ENCODE measurements around the gene ATXN7L1. TPM values are rescaled to one million over a fixed set of nuclear protein-coding genes. Genes with fewer than 3 reads are reported as not detected.
"Not testable (repeated sequence)": the region's sequence is repeated elsewhere in the genome, so short reads cannot be mapped to it uniquely, and the experiment has no call there.

The ATXN7L1 gene
- total RNA-seq, 1 donor from 2014 or later: 6.7 TPM

- ATAC-seq: no peak
- intact Hi-C loops (cut with DNase I): no loop called here
- DNase-seq (ENCODE audit: missing footprints): no peak
Observed at GRCh38 chr7:105602325-105603305, 273.8 kb downstream of the ATXN7L1 start.

DNA sequence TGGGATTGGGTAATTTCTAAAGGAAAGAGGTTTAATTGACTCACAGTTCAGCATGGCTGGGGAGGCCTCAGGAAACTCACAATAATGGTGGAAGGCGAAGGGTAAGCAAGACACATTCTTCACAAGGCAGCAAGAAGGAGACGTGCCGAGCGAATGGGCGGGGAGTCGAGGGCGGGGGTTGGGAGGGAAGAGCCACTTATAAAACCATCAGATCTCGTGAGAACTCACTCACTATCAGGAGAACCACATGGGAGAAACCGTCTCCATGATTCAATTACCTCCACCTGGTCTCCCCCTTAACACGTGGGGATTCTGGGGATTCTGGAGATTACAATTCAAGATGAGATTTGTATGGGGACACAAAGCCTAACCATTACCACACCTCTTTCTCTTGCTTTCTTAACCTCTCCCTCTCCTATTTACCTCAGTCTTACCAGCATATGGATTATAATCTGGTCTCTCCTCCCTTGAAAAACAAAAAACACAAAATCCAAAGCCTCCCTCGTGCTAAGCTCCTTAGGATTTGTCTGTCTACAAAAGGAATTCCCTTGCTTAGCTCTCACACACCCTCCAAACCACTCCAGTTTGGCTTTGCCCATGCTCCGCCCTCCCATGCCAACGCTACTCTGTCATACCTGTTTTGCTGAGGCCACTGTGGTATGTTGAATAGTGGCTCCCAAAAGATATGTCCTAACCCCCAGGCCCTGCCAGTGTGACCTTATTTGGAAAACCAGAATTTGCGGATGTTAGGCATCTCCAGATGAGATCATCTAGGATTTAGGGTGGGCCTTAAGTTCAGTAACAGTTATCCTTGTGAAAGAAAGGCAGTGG lies 275.5 kb downstream of the ATXN7L1 start:
- intact Hi-C loops (cut with DNase I): no loop called here
- DNase-seq (ENCODE audit: missing footprints) (no peak), ATAC-seq (no peak)

DNA sequence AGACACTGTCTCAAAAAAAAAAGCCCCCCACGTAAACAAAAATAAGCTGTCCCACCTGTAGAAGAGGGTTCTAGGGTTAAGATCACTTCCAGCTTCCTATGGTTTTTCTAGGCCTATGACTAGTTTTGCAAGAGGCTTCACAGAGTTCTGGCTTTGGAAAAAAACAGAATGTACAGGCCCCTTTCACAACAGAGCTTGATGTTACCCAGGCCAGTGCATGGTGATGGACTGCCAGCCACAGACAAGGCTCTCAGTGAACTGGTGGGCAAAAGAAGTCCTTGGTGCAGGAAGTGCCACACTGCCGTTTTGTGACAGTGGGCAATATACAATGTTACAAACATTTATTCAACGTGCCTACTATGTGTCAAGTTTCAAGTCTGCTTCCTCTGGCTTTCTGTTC lies 276.8 kb downstream of the ATXN7L1 start:
- intact Hi-C loops (cut with DNase I): no loop called here
- no peak for ATAC-seq
- no peak for DNase-seq (ENCODE audit: missing footprints)

DNA sequence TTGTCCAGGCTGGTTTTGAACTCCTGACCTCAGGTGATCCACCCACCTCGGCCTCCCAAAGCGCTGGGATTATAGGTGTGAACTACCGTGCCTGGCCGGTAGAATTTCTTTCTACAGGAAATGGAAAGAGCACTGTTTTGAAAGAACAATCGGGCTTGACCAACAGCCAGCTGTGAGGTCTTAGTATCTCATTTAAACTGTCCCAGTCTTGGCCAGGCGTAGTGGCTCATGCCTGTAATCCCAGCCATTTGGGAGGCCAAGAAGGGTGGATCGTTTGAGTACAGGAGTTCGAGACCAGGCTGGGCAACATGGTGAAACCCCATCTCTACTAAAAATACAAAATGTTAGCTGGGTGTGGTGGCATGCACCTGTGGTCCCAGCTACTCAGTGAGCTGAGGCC lies 277.3 kb downstream of the ATXN7L1 start:
- ATAC-seq; DNase-seq (ENCODE audit: missing footprints); intact Hi-C loops (cut with DNase I): not testable (repeated sequence)

GRCh38 chr7:105596866-105597265 lies 279.5 kb downstream of the ATXN7L1 start:
- ATAC-seq (no peak), DNase-seq (ENCODE audit: missing footprints) (no peak)
- intact Hi-C loops (cut with DNase I): no loop called here

- DNase-seq (ENCODE audit: missing footprints): no peak
- intact Hi-C loops (cut with DNase I): no loop called here
- ATAC-seq: peak; percentile 37
Observed at GRCh38 chr7:105594034-105594433, 282.4 kb downstream of the ATXN7L1 start.

GRCh38 chr7:105591522-105591921 lies 284.9 kb downstream of the ATXN7L1 start:
- intact Hi-C loops (cut with DNase I): no loop called here
- DNase-seq (ENCODE audit: missing footprints): no peak
- no peak for ATAC-seq

- ATAC-seq: no peak
- DNase-seq (ENCODE audit: missing footprints): no peak
- intact Hi-C loops (cut with DNase I): no loop called here
Observed at GRCh38 chr7:105590793-105591192, 285.6 kb downstream of the ATXN7L1 start.

GRCh38 chr7:105589356-105590077 lies 286.9 kb downstream of the ATXN7L1 start:
- ATAC-seq: peak; percentile 81
- intact Hi-C loops (cut with DNase I): no loop called here
- no peak for DNase-seq (ENCODE audit: missing footprints)

- ATAC-seq (no peak), DNase-seq (ENCODE audit: missing footprints) (no peak)
- intact Hi-C loops (cut with DNase I): no loop called here
Observed at GRCh38 chr7:105587909-105588635, 288.3 kb downstream of the ATXN7L1 start.

DNA sequence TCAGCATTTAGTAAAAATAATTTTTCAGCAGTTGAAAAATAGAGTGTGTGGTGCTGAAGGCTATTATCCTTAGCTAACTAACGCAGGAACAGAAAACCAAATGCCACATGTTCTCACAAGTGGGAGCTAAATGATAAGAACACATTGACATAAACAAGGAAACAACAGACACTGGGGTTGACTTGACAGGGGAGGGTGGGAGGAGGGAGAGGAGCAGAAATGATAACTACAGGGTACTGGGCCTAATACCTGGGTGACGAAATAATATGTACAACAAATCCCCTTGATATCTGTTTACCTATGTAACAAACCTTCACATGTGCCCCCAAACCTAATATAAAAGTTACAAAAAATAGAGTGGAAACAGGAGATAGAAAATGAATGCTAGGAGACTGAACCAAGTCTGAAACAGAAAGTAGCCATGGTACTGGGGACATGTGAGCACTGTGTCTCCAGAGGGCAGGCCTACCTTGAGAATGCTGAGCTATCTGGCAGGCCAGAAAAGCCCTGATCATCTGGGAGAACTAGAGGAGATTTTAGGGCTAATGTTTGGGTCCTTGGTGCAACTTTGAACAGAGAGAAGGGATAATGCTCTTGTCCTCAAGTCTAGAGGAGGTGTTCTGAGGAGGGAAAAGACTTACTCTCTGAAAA lies 290.4 kb downstream of the ATXN7L1 start:
- ATAC-seq: no peak
- no peak for DNase-seq (ENCODE audit: missing footprints)
- intact Hi-C loops (cut with DNase I): no loop called here

GRCh38 chr7:105584165-105584564 lies 292.2 kb downstream of the ATXN7L1 start:
- no peak for DNase-seq (ENCODE audit: missing footprints)
- intact Hi-C loops (cut with DNase I): no loop called here
- no peak for ATAC-seq

- no peak for DNase-seq (ENCODE audit: missing footprints)
- no peak for ATAC-seq
- intact Hi-C loops (cut with DNase I): no loop called here
Observed at GRCh38 chr7:105583061-105583460, 293.3 kb downstream of the ATXN7L1 start.

DNA sequence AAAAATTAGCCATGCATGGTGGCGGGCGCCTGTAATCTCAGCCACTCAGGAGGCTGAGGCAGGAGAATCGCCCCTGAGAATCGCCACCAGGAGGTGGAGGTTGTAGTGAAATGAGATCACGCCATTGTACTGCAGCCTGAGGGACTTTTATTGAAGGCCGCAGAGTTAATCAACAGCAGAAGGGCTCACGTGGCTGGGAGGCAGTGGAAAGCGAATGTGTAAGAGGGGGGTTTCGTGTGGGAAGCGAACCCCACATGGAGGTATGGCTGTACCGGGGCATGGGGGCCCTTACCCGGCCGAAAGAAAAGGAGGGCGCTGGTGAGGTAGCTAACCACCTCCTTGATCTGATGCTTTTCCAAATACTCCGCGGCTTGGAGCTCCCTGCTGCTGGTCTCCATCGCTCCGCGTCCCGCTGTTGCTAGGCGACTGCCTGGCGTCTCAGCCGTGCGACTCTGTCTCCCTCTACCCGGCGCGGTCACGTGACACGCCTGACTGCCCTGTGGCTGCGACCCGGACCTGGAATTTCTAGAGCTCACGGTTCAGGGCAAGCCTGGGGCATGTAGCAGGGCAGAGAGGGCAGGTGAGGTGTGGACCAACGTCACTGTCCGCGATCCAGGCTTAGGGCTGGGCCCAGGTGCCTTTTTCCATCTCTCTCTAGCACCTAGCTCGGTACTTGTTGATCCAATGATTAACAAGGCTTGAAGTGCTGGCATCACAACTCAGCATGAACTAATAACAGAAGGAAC lies 295.2 kb downstream of the ATXN7L1 start, which contains the start of gene EFCAB10:
TSS of gene EFCAB10 (minus strand) at position 428 of the 746 bp plus-strand sequence. CDS start at position 398, 30 bp downstream.
- DNase-seq (ENCODE audit: missing footprints): peak; percentile 87
- ATAC-seq: peak; percentile 39
- intact Hi-C loops (cut with DNase I): no loop called here

DNA sequence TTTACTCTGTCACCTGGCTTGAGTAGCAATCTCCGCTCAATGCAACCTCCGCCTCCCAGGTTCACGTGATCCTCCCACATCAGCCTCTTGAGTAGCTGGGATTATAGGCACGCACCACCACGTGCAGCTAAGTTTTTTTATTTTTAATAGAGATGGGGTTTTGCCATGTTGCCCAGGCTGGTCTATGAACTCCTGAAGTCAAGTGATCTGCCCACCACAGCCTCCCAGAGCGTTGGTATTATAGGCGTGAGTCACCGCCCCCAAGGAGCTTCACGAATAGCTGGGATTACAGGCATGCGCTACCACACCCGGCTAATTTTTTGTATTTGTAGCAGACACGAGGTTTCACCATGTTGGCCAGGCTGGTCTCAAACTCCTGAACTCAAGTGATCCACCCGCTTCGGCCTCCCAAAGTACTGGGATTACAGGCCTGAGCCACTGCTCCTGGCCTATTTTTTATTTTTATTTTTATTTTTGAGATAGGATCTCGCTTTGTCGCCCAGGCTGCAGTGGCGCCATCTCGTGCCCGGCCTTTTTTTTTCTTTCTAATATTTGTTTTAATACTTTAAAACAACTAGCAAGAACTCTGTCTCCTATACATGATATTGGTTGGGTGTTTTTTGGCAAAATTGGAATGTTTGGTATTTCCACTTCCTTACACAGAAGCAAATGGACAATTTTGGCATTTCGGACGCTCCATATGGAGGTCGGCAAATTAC lies 296.2 kb downstream of the ATXN7L1 start:
- no peak for DNase-seq (ENCODE audit: missing footprints)
- intact Hi-C loops (cut with DNase I): no loop called here
- ATAC-seq: no peak

DNA sequence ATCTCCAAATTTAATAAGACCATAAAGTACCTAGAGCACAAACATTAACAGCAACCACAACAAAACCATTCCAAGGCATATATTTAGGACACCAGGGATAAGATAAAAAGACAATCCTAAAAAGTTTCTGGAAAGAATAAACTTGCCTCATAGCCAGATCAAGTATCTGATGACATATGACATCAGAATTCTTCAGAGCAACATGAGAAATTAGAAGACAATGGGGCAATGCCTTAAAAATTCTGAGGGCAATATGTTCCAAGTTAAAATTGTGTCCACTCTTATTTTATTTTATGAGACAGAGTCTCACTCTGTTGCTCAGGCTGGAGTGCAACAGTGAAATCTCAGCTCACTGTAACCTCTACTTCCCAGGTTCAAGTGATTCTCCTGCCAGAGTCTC lies 297.9 kb downstream of the ATXN7L1 start:
- intact Hi-C loops (cut with DNase I): no loop called here
- DNase-seq (ENCODE audit: missing footprints) (no peak), ATAC-seq (no peak)

DNA sequence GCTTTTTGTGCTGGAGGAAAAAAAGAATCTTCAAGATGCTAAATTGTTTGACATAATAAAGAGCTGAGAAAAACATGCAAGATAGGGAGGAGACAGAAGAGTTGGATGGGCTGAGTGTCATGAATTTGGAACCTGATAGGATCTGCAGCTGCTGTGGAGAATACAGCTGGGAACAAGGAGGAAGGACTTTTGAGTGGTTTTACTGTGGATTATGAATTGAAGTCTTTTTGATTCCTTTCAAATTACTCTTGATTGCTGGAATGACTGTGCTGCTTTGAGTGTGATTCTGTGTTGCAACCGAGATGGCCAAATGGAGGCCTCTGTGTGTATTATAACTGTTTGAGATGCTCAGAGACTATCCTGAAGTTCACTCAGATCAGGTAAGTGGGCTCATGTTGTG lies 299.1 kb downstream of the ATXN7L1 start:
- ATAC-seq: no peak
- intact Hi-C loops (cut with DNase I): no loop called here
- no peak for DNase-seq (ENCODE audit: missing footprints)

Data from Right ventricle myocardium inferior (tissue), 1 donor.